ENCODE results near the gene NDUFA1.
"Not testable (repeated sequence)": the region's sequence is repeated elsewhere in the genome, so short reads cannot be mapped to it uniquely, and the experiment has no call there.

Gene NDUFA1

GRCh38 chrX:119900976-119901375, 29.3 kb downstream of the NDUFA1 start:
- DNase-seq (ENCODE audit: low read depth, low spot score): no peak

- no peak for DNase-seq (ENCODE audit: low read depth, low spot score)
Measured at GRCh38 chrX:119916310-119916709, 44.7 kb downstream of the NDUFA1 start.

DNA sequence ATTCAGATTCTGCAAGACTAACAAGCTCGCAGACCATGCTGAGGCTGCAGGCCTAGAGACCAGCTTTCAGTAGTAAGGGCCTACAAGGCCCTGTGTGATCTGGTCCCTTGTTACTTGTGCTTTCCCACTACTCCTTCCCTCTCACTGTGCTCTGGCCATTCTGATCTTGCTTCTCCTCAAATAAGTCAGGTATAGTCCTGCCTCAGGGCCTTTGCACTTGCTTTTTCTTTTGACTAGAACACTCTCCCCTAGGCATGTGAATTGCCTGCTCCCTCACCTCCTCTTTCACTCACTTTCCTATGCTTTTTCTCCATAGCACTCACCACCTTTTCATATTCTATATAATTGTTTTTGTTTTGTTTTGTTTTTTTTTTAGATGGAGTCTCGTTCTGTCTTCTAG, 46.2 kb downstream of the NDUFA1 start:
- no peak for DNase-seq (ENCODE audit: low read depth, low spot score)

DNA sequence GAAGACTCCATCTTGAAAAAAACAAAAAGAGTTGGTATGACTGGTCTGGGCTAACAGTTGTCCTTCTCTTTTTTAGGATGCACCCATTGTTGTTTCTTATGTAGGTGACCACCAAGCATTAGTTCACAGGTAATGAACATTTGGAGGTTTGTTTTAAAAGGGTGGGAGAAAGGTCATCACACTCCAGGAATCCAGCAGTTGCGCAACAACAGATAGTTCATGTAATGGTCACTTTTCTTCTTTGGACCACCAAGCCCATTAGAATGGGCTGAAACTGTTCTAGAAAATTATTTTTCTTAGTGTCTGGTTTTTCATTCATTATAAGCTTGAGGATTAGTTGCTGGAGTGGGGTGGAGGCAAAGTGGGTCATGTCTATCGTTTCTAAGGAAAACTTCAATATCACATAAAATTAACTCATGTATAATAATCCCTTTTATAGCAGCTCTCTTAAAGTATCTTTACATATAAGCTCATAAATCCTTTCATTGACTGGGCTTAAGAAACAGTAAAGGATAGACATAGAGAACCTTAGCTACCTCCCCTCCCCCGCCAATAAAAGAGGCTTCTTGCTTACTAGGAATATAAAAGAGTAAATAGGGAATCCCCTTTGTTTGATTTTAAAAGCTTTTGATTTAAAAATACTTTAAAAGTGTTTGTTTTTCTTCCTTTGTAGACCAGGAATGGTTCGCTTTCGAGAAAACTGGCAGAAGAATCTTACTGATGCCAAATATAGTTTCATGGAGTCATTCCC, 48.4 kb downstream of the NDUFA1 start:
- no peak for DNase-seq (ENCODE audit: low read depth, low spot score)

DNA sequence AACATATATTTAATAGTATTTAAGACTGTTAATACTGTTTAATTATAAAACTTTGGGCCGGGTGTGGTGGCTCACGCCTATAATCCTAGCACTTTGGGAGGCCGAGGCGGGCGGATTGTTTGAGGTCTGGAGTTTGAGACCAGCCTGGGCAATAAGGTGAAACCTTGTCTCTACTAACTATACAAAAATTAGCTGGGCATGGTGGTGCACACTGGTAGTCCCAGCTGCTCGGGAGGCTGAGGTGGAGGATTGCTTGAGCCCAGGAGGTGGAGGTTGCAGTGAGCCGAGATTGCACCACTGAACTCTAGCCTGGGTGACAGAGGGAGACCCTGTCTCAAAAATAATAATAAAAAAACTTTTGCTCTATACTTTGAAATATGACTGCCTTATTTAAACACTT, 50.8 kb downstream of the NDUFA1 start:
- DNase-seq (ENCODE audit: low read depth, low spot score): not testable (repeated sequence)

Measured in smooth muscle cell of the brain vasculature (primary cell).